Cortex of kidney (tissue), 1 donor: ENCODE measurements around the gene GPR17.

ENCODE experiments used
- DNase-seq: peaks from one replicate; lab custom pipeline; 2025; lab: John Stamatoyannopoulos, UW

Gene GPR17

GRCh38 chr2:127630096-127630863, 15.7 kb upstream of the GPR17 start:
- DNase-seq = no peak

DNA sequence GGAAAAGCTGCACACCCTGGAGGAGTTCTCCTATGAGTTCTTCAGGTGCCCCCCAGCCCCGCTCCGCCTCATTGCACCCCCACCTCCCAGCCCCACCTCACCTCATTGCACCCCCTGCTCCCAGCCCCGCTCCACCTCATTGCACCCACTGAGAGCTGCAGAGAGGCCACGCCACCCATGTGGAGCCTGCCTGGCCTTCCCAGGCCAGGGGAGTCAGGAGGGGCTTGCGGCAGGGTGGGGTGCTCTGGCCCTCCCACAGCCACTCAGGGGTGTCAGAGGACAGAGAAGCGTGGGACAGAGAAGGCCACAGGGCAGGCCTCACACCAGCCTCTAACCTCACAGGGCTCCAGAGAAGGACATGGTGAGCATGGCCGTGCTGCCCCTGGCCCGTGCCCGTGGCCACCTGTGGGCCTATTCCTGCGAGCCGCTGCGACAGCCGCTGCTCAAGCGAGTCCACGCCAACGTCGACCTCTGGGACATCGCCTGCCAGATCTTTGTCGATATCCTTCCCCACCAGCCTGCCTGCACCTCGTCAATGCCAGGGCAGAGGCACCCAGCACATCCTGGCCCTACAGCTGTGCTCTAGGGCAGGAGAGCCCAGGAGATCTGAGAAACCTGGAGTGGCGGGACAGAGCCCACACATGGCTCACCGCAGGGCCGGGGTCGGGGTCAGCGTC, 15.0 kb upstream of the GPR17 start:
- no peak for DNase-seq

- no peak for DNase-seq
Observed at GRCh38 chr2:127631541-127631996, 14.4 kb upstream of the GPR17 start.

DNA sequence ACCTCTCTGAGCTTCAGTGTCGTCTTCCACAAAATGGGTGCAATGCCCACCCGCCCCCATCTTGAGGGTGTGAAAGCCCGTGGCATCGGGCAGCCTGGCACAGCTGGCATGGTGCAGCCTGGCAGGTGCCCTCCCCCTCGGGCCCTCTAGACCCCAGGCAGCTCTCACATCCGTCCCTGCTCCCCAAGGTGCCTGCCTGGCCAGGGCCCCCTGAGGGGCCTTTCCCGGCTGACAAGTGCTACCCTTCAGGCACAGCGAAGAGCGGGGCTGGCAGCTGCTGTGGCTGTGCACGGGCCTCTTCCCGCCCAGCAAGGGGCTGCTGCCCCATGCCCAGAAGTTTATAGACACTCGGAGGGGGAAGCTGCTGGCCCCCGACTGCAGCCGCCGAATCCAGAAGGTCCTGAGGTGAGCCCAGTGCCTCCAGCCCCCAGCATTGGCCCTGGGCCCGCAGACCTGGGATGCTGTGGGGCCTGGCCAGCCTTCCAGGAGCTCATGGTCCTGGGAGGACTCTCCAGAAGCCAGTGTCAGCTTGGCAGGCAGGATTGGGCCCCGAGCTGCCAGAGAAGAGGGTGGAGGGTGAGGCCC, 13.9 kb upstream of the GPR17 start:
- no peak for DNase-seq

DNA sequence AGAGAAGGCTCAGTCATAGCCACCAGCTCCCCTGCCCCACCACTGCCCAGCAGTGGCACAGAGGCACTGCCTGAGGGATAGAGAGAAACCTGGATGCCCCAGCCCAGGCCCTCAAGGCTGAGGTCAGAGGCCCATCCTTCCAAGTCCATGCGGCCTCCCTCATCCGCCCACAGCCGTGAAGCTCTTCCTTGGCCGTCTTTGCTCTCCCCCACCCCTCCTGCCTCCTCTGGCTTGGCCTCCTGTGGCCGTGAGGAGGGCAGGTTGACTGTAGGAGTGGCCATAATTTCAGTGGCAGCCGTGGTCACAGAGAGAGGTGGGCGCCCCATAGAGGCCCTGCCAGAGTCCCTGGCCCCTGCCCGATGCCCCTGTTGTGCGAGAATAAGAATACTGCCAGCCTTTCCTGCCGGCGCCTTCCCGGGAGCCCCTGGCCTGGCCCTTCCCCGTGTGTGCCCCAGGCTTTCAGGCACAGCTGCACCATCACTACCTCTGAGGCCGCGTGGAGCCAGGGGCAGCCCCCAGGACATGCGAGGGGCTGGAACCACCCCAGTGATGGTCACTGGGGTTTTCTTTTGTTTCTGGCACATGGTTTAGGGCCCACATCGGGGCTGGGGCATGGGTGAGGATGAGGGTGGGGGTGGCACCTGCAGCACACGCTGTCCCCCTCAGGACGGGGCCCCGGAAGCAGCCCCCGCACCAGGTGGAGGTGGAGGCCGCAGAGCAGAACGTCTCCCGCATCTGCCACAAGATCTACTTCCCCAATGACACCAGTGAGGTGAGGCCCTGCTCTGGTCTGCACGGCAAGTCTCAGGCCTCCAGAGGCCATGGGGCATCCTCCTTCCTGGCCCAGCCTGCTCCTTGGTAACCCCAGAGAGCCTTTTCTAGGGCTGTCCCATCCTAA, 13.1 kb upstream of the GPR17 start:
- DNase-seq = no peak

DNA sequence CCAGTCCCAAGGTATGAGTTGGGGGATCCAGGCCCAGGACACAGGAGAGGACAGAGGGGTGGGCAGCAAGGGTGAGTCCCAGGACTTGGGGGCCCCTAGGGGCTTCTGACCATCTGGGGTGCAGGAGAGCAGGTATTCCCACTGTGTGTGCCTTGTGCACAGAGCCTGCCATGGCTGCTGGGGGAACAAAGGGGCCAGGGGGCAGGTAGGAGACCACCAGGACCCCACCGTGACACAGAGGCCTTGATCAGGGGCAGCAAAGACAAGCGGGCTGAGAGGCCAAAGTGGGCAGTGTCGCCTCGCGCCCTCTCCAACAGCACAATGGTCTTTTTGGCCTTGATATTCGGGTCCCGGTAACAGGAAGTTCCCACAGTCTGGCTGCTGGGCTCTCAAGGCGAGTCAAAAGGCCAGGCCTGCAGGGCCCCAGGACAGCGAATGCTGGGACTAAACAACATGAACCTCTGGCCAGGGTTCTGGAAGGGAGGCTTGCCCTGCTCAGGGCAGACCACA, 12.3 kb upstream of the GPR17 start:
- no peak for DNase-seq

DNA sequence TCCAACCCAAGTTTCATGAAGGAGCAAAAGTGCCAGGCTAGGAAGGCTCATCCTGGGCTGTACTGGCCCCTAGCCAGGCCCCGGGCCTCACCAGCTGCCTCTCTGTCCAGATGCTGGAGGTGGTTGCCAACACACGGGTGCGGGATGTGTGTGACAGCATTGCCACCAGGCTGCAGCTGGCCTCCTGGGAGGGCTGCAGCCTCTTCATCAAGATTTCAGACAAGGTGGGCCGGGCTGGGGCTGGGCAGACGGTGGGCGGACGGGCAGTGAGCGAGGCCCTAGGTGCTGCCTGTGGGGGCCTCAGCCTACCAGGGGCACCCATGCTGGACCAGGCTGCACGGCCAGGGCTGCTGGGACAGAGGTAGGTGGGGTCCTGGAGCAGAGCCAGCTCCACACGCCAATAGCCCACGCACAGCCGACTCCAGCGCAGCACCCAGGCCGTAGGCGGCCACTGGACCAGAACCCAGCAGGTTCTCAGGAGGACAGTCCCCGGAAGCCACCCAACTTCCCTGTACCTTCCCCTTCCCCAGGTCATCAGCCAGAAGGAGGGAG, 11.8 kb upstream of the GPR17 start:
- DNase-seq = no peak

GRCh38 chr2:127634626-127635379, 11.2 kb upstream of the GPR17 start:
- no peak for DNase-seq

DNA sequence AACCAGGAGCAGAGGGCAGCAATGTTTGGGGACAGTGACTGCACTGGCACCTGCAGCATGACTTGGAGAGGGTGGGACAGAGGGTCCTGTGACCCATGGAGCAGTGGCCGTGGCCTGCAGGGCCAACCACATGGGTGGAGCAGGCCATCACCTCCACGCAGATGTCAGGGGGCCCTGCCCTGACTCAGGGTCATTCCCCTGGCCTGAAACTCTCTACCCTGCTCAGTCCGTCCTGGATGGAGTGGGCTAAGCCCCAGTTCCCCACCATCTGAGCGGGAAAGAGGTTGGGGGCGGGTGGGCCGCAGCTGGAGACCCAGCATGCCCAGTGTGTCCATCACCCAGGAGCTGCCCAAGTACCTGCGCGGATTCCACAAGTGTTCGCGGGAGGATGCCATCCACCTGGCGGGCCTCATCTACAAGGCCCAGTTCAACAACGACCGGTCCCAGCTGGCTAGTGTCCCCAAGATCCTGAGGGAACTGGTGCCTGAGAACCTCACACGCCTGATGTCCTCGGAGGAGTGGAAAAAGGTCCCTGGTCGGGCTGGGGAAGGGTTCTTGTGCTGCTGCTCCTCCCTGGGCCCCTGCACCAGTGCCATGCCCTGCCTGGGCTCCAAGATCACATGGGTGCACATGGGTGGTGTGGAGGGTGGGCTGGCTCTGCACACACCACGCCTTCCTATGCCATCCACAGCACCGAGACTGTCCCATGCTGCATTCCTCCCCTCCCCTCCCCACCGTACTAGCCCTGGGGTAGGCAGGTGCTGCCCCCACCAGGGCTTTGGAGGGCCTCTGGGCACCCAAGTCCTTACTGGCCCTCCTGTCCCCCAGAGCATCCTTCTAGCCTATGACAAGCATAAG, 10.3 kb upstream of the GPR17 start:
- DNase-seq = no peak

- no peak for DNase-seq
Observed at GRCh38 chr2:127636248-127637235, 9.4 kb upstream of the GPR17 start.

DNA sequence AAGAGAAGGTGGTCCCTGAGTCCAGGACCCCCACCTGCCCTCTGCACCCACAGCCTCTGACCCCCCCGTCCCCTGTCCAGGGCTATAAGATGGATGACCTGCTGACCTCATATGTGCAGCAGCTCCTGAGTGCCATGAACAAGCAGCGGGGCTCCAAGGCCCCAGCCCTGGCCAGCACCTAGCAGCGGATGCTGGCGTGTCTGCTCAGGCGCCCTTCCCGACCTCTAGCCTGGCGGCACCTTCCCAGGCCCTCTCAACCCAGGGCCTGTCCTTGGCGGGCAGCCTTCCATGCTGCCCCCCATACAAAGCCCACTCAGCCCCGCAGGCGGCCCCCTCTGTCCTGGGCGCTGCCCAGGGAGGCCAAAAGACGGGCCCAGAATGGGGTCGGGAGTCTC, 8.7 kb upstream of the GPR17 start:
- no peak for DNase-seq

DNA sequence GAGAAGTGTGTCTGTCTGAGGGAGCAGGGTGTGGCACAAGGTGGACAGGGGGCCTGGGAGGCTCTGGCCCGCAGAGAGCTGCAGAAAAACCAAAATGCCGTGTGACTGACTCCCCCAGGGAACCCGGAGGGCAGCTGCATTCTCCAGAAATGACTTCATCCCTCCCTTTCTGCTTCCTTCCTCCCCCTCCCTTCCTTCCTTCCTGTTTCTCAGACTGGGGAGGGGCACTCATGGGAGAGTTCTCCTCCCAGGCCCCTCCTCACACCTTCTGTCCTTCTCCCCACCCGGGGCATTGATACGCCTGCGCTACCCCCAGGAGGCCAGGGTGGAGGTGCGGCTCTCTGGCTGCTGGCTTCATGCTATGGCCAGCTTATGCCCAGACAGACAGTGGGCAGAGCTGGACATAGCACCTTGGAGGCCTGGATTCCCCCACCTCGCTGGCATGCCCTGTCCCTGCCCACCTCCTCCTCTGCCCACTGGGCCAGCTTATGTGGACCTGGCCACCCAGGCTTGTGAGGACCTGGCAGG, 8.2 kb upstream of the GPR17 start:
- no peak for DNase-seq

DNA sequence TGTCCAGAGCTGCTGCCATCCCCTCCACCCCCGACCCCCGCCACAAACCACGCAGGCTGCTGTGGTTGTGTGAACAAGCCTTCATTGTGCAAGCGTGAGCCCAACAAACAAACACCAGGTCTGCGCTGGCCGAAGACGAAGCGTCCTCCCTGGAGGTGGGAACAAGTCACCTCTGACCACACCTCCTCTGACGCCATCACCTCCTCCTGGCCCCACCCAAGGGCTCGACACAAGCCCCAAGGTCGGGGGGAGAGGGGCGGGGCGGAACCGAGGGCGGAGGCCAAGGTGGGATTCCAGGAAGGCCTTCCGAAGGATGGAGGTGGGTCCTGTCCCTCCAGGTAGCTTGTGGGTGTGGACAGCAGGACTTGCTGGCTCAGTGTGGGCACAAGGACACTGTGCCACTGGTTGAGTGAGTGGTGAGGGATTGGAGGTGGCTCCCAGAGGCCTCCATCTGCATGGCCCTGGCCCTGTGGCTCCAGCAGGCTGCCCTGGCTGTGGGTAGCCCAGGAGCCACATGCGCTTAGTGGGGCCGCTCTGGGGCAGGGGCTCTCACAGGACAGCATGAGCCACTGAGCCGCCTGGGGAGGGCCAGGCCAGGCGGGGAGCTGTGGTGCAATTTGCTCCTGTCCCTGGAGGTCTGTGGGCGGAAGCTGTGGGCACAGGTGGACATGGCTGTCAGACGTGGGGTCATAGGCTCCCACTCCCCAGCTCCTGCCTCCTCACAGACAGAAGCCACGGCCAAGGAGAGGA, 7.4 kb upstream of the GPR17 start:
- no peak for DNase-seq

- no peak for DNase-seq
Observed at GRCh38 chr2:127639111-127639474, 6.9 kb upstream of the GPR17 start.

DNA sequence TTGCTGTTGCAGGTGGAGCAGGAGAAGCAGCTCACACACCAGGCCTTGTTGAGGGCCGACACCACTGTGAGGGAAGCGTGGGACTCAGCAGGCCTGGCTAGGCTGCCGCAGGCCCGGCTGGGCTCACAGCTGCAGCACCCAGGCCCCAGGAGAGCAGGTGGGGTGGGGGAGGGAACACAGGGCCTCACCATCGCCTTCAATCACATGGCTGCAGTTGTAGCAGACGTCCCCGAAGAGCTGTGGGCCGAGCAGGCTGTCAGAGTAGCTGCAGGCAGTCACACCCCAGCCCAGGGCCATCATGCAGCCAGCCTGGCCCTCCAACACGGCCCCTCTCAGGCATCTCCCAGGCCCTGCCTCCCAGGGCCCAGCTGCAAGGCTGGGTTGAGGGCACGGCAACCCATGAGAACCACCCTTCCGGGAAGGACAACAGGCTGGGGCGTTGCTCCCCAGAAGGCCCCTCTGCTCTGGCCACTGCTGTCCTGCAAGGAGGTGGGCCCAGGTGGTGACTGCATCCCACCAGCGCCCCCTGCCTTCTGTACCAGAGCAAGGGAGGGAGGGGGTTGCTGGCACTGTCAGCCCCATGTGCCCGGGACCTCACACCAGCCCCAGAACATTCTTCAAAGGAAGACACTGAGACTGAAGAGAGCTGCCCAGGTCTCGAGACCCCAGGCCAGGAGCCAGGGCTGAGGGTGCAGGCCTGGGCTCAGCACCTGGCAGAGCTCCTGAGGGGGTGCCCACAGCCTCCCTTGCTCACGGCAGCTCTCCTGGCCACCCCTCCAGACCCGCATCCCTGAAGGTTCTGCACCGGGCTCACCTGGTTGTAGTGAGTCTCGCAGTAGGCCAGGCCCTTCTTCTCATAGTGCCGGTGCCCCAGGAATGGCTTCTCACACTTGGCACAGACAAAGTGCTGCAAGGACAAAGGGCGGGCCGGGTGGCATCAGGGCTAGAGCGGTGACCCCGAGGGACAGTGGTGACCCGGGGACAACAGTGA, 5.6 kb upstream of the GPR17 start:
- no peak for DNase-seq

- no peak for DNase-seq
Observed at GRCh38 chr2:127641133-127641532, 4.8 kb upstream of the GPR17 start.
